A549 (cell line): Measurements from ENCODE around the gene NDUFB1. TPM values are rescaled to one million over a fixed set of nuclear protein-coding genes. Genes with fewer than 3 reads are reported as not detected.

Experiments used
- ATAC-seq, 2 experiments: fragments of 200-7000 bp in 1 of 2; fragments of >200 bp in 1 of 2; cut with Nextera tagmentation in 1 of 2; cut with Tn5 transposase in 1 of 2; 3 replicates each; pipeline versions ENCODE4 v1.8.0 to v1.9.1; 2018 to 2020; ENCODE audit warnings: mild to moderate bottlenecking in 1 of 2, moderate library complexity in 1 of 2
- CTCF ChIA-PET: fragments of 300-600 bp; sonication (Branson Sonifier 250); formaldehyde crosslinking; extraction: SDS; loops from one replicate; lab custom pipeline; 2021; ENCODE audit warnings: antibody characterized with exemption, inconsistent platforms; lab: Yijun Ruan, JAX
- POLR2A ChIA-PET: fragments of 350-600 bp; formaldehyde crosslinking; extraction: SDS; loops from one replicate; lab custom pipeline; 2021; ENCODE audit warnings: antibody characterized with exemption, inconsistent platforms; lab: Yijun Ruan, JAX
- DNase-seq, 2 experiments: peaks; one replicate each; pipeline versions ENCODE4 v3.0.0 to v3.0.0-alpha.2; 2011 to 2016; ENCODE audit warnings: low read depth in 1 of 2, low spot score in 1 of 2
- FAIRE-seq: peaks from 2 replicates; lab custom pipeline; 2011; peaks lifted over from hg19 to GRCh38; lab: Jason Lieb, UNC
- H3K27ac ChIP-seq, 2 experiments: fragments of >200 bp; sonication (Bioruptor Twin); formaldehyde crosslinking; 3 replicates each; pipeline ENCODE4 v1.5.1; 2016 to 2017
- H3K4me1 ChIP-seq: fragments of >200 bp; sonication (Bioruptor Twin); formaldehyde crosslinking; 3 replicates; pipeline ENCODE4 v1.6.1; 2016
- H3K4me2 ChIP-seq: fragments of >200 bp; sonication (Bioruptor Twin); formaldehyde crosslinking; 3 replicates; pipeline ENCODE4 v1.6.1; 2016
- H3K4me3 ChIP-seq: fragments of >200 bp; sonication (Bioruptor Twin); formaldehyde crosslinking; 3 replicates; pipeline ENCODE4 v1.5.1; 2016
- H3K9me3 ChIP-seq: fragments of >200 bp; sonication (Bioruptor Twin); formaldehyde crosslinking; 3 replicates; pipeline ENCODE4 v1.6.1; 2016
- ATOH8 ChIP-seq: fragments of 250-450 bp; sonication (Bioruptor Pico); IDR thresholded peaks from 2 replicates; pipeline ENCODE4 v1.5.0; 2020; ENCODE audit warnings: low read depth, mild to moderate bottlenecking, moderate library complexity
- CBX8 ChIP-seq: fragments of 200-600 bp; sonication (generic); IDR thresholded peaks from 2 replicates; pipeline ENCODE4 v1.6.1; 2016
- CEBPB ChIP-seq, 2 experiments: fragments of >200 bp in 1 of 2; sonication (Bioruptor Twin) in 1 of 2; formaldehyde crosslinking in 1 of 2; IDR thresholded peaks; 2 replicates each; pipeline ENCODE4 v1.6.1; 2012 to 2016
- CHD2 ChIP-seq: fragments of 150-350 bp; IDR thresholded peaks from 2 replicates; pipeline ENCODE4 v1.6.1; 2014; ENCODE audit warnings: low read length; ENCODE audit not compliant: partially characterized antibody
- CHD4 ChIP-seq: fragments of 200-600 bp; sonication (generic); IDR thresholded peaks from 2 replicates; pipeline ENCODE4 v1.6.1; 2016; ENCODE audit warnings: antibody characterized with exemption, mild to moderate bottlenecking, borderline replicate concordance
- CTCF ChIP-seq: fragments of >200 bp; sonication (Bioruptor Twin); formaldehyde crosslinking; IDR thresholded peaks from 3 replicates; pipeline ENCODE4 v1.5.1; 2016
- EHF ChIP-seq: fragments of 250-450 bp; sonication (Bioruptor Pico); IDR thresholded peaks from 2 replicates; pipeline ENCODE4 v1.5.0; 2020; ENCODE audit warnings: mild to moderate bottlenecking
- ELK1 ChIP-seq: fragments of 150-350 bp; IDR thresholded peaks from 2 replicates; pipeline ENCODE4 v1.6.1; 2014; ENCODE audit warnings: low read depth, mild to moderate bottlenecking, low read length
- FOSL2 ChIP-seq, 2 experiments: fragments of 450-650 bp in 1 of 2; fragments of >200 bp in 1 of 2; sonication (Bioruptor Twin) in 1 of 2; formaldehyde crosslinking; IDR thresholded peaks; 2 replicates each; pipeline versions ENCODE4 v1.5.0 to v1.6.1; 2016 to 2020; ENCODE audit warnings: mild to moderate bottlenecking in 1 of 2, moderate library complexity in 1 of 2
- GATA3 ChIP-seq: IDR thresholded peaks from 2 replicates; pipeline ENCODE4 v1.6.1; 2012; ENCODE audit warnings: borderline replicate concordance
- HMGXB4 ChIP-seq: fragments of 250-450 bp; sonication (Bioruptor Pico); IDR thresholded peaks from 2 replicates; pipeline ENCODE4 v1.5.0; 2021; ENCODE audit warnings: mild to moderate bottlenecking, moderate library complexity, borderline replicate concordance
- HOXA7 ChIP-seq: fragments of 250-450 bp; sonication (Bioruptor Pico); IDR thresholded peaks from 2 replicates; pipeline ENCODE4 v1.5.0; 2020; ENCODE audit warnings: mild to moderate bottlenecking, moderate library complexity
- MAX ChIP-seq: IDR thresholded peaks from 2 replicates; pipeline ENCODE4 v1.6.1; 2012
- MAZ ChIP-seq: fragments of 150-350 bp; IDR thresholded peaks from 2 replicates; pipeline ENCODE4 v1.6.1; 2014; ENCODE audit warnings: antibody characterized with exemption, low read depth, low read length, borderline replicate concordance
- RARB ChIP-seq: fragments of 250-450 bp; sonication (Bioruptor Pico); IDR thresholded peaks from 2 replicates; pipeline ENCODE4 v1.8.0; 2021; ENCODE audit warnings: mild to moderate bottlenecking, moderate library complexity
- RNF2 ChIP-seq: fragments of 200-600 bp; sonication (generic); IDR thresholded peaks from 2 replicates; pipeline ENCODE4 v1.6.1; 2016; ENCODE audit warnings: low read depth, mild to moderate bottlenecking, antibody characterized with exemption, moderate library complexity, borderline replicate concordance
- SMC3 ChIP-seq: fragments of >200 bp; sonication (Bioruptor Twin); formaldehyde crosslinking; IDR thresholded peaks from 3 replicates; pipeline ENCODE4 v1.6.1; 2018; ENCODE audit warnings: inconsistent platforms
- ZNF302 ChIP-seq: fragments of 250-450 bp; sonication (Bioruptor Pico); IDR thresholded peaks from 2 replicates; pipeline ENCODE4 v1.9.0; 2021; ENCODE audit warnings: inconsistent platforms, mild to moderate bottlenecking, moderate library complexity
- WGBS: methylation state at CpG from one replicate; pipeline ENCODE4 v1.1.6; 2017; ENCODE audit errors: missing lambda C conversion rate; 5-methylcytosine and 5-hydroxymethylcytosine counted together
- polyA plus RNA-seq, 4 experiments: library from polyadenylated mRNA; depleted of rRNA in 3 of 4; stranded (reverse); fragments of >200 nt; fragmentation: RNase III in 1 of 4; extraction: RNeasy Plus Mini Kit Qiagen cat#74134 plus additional on column Dnase treatment in 1 of 4; gene quantifications; 2 replicates in 3 of 4; 3 replicates in 1 of 4; pipeline ENCODE4 v1.2.3, GENCODE V29; 2011 to 2017

The NDUFB1 gene
- polyA plus RNA-seq, 2 of the 4 experiments (the other 2 are of a cell fraction) = 596 to 704 TPM

- TF ChIP-seq ATOH8 (CRISPR knock-in tag) = no peak
- no peak for TF ChIP-seq GATA3
- TF ChIP-seq CBX8 = no peak
- TF ChIP-seq CEBPB (IDR thresholded peaks at IDR 0.05) = no peak
- no peak for TF ChIP-seq CHD2
- no peak for TF ChIP-seq FOSL2 (IDR thresholded peaks at IDR 0.05)
- no peak for TF ChIP-seq FOSL2 (CRISPR knock-in tag; IDR thresholded peaks at IDR 0.05)
- TF ChIP-seq EHF (CRISPR knock-in tag) = no peak
- TF ChIP-seq SMC3 = no peak
- TF ChIP-seq ELK1 = no peak
- peak; percentile 74 for TF ChIP-seq CTCF
- TF ChIP-seq HMGXB4 = no peak
- TF ChIP-seq RNF2 = no peak
- no peak for TF ChIP-seq RARB
- TF ChIP-seq MAZ = peak; percentile 64; the same call in 1 of the 2 replicates
- no peak for TF ChIP-seq HOXA7 (CRISPR knock-in tag)
- TF ChIP-seq MAX = peak; percentile 64
- TF ChIP-seq CHD4 = no peak
- TF ChIP-seq, all 56 proteins: peak for 9
Observed at GRCh38 chr14:92106143-92106926, 15.2 kb downstream of the NDUFB1 start, which contains the start of gene ATXN3 (continued).

GRCh38 chr14:92105893-92106142 is 15.7 kb downstream of the NDUFB1 start:
- Histone ChIP-seq H3K4me2 (peak overlapping the region; percentile 81), H3K9me3 (no peaks in the 10 kb centered on the region), H3K27ac (peak overlapping the region; percentile 89 to 96), H3K4me1 (peaks cover 23% of the 10 kb centered on the region), H3K4me3 (peak overlapping the region; percentile 75)
- ChIA-PET POLR2A (interaction anchor here (1.0 to 3.0 kb wide), 5 partner anchors 15 to 688 kb away, joined by 3 to 60 read pairs (median 7); partner anchors contain the start of genes CPSF2, GOLGA5, NDUFB1 and TRIP11), CTCF (interaction anchor here (0.7 to 4.6 kb wide), 8 partner anchors 14 to 467 kb away, joined by 3 to 99 read pairs (median 4); partner anchors contain the start of genes CPSF2 and NDUFB1)
- DNase-seq = peak in 1 of 2 experiments; percentile 46
- ATAC-seq = peak; percentile 57 to 60
- TF ChIP-seq ZNF302 (CRISPR knock-in tag) = no peak
- FAIRE-seq = no peak
- WGBS = 2% methylated on average over 10 of the region's 10 CpGs
